Left lobe of liver (tissue), 2 donors: ENCODE measurements around the gene AKAP6. TPM values are rescaled to one million over a fixed set of nuclear protein-coding genes. Genes with fewer than 3 reads are reported as not detected.
A peak's percentile ranks its signal among the peaks of the same experiment; 100 is the strongest.

ENCODE experiments used
- ATAC-seq: fragments of 200-7000 bp; cut with Tn5 transposase; one replicate; pipeline ENCODE4 v1.9.1; 2020; ENCODE audit warnings: mild to moderate bottlenecking, moderate library complexity
- DNase-seq: peaks from one replicate; pipeline ENCODE4 v3.0.0-alpha.2; 2020; ENCODE audit warnings: low spot score
- total RNA-seq: library from RNA; stranded (reverse); gene quantifications from one replicate; pipeline ENCODE4 v1.2.1, GENCODE V29; 2021
- donor health status: DM: no; HTN: no; CAD: no; lungs with moderate emphysema.
- donor health status: DM: no; HTN: yes; CAD: no.

The AKAP6 gene
- total RNA-seq, 1 donor from 2014 or later = 7.2 TPM

- ATAC-seq (no peak), DNase-seq (no peak)
Measured at GRCh38 chr14:32639208-32639607, 310.1 kb downstream of the AKAP6 start.

DNA sequence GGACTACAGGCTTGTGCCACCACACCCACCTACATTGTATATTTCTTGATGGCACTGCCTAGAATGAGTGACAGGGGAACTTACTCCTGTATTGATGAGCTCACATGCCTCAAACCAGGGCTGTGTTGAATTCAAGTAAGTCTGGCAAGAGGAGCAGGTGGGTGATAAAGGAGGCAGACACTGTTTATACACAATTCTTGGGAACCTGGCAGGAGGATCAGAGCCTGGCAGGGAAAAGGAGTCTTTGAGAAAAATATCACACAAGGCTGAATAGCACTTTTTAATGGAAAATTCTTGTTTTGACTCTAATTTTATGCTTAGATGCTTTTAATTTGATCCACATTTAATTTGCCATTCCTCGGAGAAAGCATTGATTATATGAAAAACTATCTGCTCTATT is 316.5 kb downstream of the AKAP6 start:
- DNase-seq (no peak), ATAC-seq (no peak)

- ATAC-seq = peak; percentile 87
- DNase-seq = no peak
Measured at GRCh38 chr14:32648434-32648833, 319.3 kb downstream of the AKAP6 start.

GRCh38 chr14:32650030-32650429 is 320.9 kb downstream of the AKAP6 start:
- no peak for ATAC-seq
- no peak for DNase-seq

DNA sequence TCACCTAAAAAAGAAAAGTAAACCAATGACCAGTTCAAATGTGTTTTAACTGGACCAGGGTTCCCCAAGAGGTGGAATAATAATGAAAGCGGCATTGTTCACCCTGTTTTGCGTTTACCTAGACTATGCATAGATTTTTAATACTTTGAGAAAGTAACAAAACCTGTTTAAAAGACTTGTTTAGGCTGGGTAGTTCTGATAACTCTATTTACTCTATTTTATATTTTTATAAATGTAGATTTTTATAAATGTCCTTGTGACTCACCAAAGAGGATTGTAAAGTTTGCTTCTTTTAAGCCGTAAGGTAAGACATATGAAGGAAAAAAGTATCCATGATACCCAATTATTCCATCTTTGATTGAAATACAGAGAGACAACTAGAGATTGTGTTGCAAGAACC is 321.6 kb downstream of the AKAP6 start:
- ATAC-seq (no peak), DNase-seq (no peak)

GRCh38 chr14:32654106-32654505 is 325.0 kb downstream of the AKAP6 start:
- DNase-seq (no peak), ATAC-seq (no peak)

- no peak for DNase-seq
- peak; percentile 15 for ATAC-seq
Measured at GRCh38 chr14:32656601-32657000, 327.5 kb downstream of the AKAP6 start.

GRCh38 chr14:32657081-32657480 is 328.0 kb downstream of the AKAP6 start:
- DNase-seq (no peak), ATAC-seq (peak; percentile 65)

GRCh38 chr14:32661216-32661615 is 332.1 kb downstream of the AKAP6 start:
- ATAC-seq (no peak), DNase-seq (no peak)

- no peak for ATAC-seq
- DNase-seq = no peak
Measured at GRCh38 chr14:32662211-32662610, 333.1 kb downstream of the AKAP6 start.

DNA sequence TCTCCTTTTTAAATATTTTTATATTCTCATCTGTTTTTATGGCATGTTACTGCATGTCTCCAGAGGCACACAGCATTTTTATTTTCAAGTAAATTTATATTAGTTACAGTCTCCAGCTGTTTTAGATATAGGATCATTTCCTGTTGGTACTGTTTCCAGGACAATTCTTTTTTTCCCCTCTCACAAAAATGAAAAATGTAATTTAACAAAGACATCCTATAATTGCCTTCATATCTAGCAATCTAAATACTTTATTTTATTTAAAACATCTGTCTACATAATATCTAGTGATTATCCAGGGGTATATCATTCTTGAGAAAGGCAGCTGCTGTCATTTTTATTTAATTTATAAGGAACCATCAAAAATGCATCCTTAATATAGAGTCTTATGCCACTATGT is 337.2 kb downstream of the AKAP6 start:
- no peak for DNase-seq
- no peak for ATAC-seq

DNA sequence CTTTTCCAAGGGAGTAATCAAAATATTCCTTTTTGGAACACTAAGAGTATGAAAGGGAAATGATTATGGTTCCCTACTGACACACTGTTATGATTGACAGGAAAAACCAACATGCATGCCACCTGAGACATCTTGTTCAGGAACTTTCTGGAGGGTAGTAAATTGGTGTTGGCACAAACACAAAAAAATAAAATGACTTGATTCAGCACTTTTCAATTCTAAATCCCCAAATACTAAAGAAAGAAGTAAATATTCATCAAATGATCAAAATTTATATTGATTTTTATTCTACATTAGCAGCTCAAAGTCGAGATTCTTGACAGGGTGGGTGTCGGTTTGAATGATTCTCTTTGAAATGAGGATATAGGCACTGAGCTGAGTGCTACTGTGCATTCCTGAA is 338.2 kb downstream of the AKAP6 start:
- DNase-seq = no peak
- ATAC-seq = no peak

DNA sequence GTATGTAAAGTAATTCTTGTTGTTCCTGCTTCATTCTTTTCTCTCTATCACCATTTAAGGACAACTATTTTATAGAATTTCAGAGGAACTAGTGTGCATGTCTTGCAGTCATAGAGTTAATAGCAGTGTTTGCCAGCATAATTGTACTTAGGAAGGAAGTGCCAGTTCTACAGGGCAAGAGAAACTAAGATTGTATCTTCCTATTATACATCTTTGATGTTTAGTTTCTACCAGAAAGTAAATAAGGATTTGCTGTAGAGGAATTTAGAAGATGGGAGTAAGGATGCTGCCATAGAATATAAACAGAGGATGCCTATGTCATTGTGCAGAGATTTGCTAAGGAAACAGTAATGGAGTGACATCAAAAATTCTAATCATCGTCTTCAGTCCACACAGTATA is 338.7 kb downstream of the AKAP6 start:
- DNase-seq = no peak
- ATAC-seq = no peak

DNA sequence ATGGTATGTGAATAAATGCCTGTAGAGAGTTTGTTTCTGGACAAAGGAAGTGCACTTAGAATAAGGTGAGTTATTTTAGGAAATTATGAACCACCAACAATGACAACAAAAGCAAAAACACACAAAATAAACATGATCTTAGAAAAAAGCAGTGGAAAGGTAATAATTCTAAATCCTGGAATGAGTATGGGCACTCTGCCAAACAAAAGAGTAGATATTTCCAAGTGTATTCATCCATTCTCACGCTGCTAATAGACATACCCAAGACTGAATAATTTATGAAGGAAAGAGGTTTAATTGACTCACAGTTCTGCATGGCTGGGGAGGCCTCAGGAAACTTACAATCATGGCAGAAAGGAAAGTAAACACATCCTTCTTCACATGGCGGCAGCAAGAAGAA is 340.3 kb downstream of the AKAP6 start:
- no peak for ATAC-seq

DNA sequence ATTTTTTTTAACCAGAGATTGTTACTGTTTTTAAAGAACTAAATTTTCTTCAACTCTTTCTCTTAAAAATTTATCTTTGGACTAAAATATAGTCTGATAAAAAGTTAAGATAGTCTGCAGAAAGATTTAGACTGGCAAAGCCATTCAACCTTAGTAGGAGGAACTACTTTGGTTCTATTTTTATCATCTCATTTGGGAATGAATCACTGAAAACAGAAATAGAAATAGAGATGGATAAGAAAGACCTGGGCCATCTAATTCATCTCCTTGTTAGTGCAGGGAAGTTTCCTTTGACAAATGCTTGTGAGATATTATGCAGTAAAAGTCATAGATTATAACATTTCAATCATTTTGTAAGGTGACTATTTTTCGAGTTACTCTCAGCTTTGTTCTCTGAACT is 346.3 kb downstream of the AKAP6 start:
- no peak for ATAC-seq
- no peak for DNase-seq

More for the DNA sequence above, 340.3 kb downstream of the AKAP6 start:
- no peak for DNase-seq

GRCh38 chr14:32677129-32677780 is 348.2 kb downstream of the AKAP6 start:
- DNase-seq = no peak
- ATAC-seq = no peak

- ATAC-seq (no peak), DNase-seq (no peak)
Measured at GRCh38 chr14:32678088-32678487, 349.0 kb downstream of the AKAP6 start.

GRCh38 chr14:32679927-32680612 is 351.0 kb downstream of the AKAP6 start:
- ATAC-seq (no peak), DNase-seq (no peak)

DNA sequence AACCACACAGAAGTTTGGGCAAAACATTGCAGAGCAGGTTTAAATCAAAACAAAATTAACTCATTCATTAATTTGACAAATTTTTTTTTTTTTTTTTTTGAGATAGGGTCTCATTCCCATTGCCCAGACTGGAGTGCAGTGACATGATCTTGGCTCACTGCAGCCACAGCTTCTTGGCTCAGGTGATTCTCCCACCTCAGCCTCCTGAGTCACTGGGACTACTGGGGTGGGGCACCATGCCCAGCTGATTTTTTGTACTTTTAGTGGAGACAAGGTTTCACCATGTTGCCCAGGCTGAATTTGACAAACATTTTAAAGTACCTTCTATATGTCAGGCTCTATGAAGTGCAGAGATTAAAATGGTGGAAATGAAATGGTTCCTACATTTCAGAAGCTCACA is 352.5 kb downstream of the AKAP6 start:
- ATAC-seq (no peak), DNase-seq (no peak)

GRCh38 chr14:32682214-32682613 is 353.1 kb downstream of the AKAP6 start:
- DNase-seq (no peak), ATAC-seq (no peak)

DNA sequence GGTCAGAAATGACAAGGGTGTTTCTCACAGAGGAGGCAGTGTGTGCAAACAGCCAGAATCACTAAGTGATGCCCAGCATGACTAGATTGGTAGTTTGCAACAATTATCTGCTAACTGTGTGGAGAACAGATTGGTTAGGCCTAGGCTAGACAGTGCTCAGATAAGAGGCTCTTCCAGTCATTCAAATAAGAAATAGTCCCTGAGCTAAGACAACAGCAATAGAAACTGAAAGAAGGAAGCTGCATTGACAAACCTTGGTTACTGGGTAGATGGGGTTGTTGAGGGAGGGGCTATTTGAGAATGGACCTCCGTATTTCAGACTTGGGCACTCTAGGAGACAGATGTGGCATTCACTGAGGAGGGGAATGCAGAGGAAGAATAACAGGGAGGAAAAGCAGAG is 354.6 kb downstream of the AKAP6 start:
- no peak for ATAC-seq
- DNase-seq = no peak

GRCh38 chr14:32688941-32689340 is 359.8 kb downstream of the AKAP6 start:
- DNase-seq (no peak), ATAC-seq (no peak)

DNA sequence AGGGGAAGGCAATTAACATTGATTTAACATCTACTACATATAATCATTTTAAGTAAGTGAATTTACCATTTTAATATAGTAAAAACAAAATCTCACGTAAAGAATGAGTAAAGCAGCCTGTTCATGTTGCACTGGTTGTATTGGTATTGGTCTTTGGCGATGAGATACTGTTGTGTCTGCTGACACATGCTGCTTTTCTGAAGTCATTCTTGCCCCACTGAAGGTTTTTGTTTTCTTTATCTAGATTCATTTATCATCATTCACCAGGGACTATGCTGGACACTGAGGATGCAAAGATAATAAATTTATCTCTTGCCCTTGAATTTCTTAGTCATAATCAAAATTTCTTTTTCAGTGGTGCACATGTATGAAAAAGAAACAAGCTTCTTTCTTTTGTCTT is 363.3 kb downstream of the AKAP6 start:
- ATAC-seq (no peak), DNase-seq (no peak)
